ENCODE results near the gene CPB2.

CPB2 gene

GRCh38 chr13:46100191-46100815, 4.5 kb downstream of the CPB2 start:
- peak; percentile 24 for DNase-seq (ENCODE audit: low read depth)
- TF ChIP-seq CTCF (IDR thresholded peaks at IDR 0.05; ENCODE audit: insufficient read depth, low read depth, low read length, missing control alignments), result no peak
- H3K4me3 ChIP-seq (ENCODE audit: low read length), result no peak overlapping the region

GRCh38 chr13:46097663-46098062, 7.2 kb downstream of the CPB2 start:
- no peak for DNase-seq (ENCODE audit: low read depth)
- TF ChIP-seq CTCF (IDR thresholded peaks at IDR 0.05; ENCODE audit: insufficient read depth, low read depth, low read length, missing control alignments), result no peak
- H3K4me3 ChIP-seq (ENCODE audit: low read length), result no peak overlapping the region

- TF ChIP-seq CTCF (IDR thresholded peaks at IDR 0.05; ENCODE audit: insufficient read depth, low read depth, low read length, missing control alignments), result no peak
- peak; percentile 35 for DNase-seq (ENCODE audit: low read depth)
- no peak overlapping the region for H3K4me3 ChIP-seq (ENCODE audit: low read length)
These were observed 7.8 kb downstream of the CPB2 start for GRCh38 chr13:46097015-46097414.

DNA sequence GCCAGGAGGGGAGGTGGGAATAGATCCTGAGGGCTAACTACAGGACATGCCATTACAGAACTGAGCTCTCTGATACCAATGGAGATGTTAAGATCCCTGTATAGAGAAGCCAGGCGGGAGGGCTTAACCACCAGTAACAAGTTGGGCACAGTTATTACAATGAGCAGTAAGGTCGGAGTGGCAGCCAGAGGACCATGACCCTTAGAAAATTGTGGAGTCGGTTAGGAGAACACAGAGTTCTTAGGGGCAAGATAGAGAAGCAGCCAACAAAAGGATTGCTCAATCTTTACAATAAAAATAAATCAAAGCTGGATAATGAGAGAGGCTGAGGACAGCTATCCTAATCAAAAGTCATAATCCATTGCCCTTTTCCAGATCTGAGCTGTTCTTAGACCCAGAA, 10.4 kb downstream of the CPB2 start:
- no peak for DNase-seq (ENCODE audit: low read depth)
- H3K4me3 ChIP-seq (ENCODE audit: low read length), result no peak overlapping the region
- no peak for TF ChIP-seq CTCF (IDR thresholded peaks at IDR 0.05; ENCODE audit: insufficient read depth, low read depth, low read length, missing control alignments)

- no peak for TF ChIP-seq CTCF (IDR thresholded peaks at IDR 0.05; ENCODE audit: insufficient read depth, low read depth, low read length, missing control alignments)
- no peak overlapping the region for H3K4me3 ChIP-seq (ENCODE audit: low read length)
- no peak for DNase-seq (ENCODE audit: low read depth)
These were observed 15.8 kb downstream of the CPB2 start for GRCh38 chr13:46088821-46089562.

GRCh38 chr13:46087481-46087880, 17.4 kb downstream of the CPB2 start:
- H3K4me3 ChIP-seq (ENCODE audit: low read length), result no peak overlapping the region
- no peak for DNase-seq (ENCODE audit: low read depth)
- no peak for TF ChIP-seq CTCF (IDR thresholded peaks at IDR 0.05; ENCODE audit: insufficient read depth, low read depth, low read length, missing control alignments)

DNA sequence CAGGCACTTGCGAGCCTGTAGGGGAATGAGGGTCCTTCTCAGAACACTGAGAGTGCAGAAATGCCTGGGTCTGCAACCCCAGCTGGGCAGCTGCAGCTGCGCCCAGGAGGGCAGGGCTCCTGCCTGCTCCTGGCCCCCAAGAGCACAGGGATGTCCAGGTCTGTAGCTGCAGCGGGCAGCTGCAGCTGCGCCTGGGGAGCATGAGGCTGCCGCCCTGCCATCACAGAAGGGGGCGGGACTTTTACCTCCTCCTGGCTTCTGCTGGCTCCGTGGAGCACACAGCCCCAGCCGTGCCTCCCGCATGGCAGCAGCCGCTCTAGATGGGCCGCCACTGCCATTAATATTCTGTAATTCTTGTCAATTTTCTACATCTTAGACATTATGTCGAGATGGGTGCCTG, 17.8 kb downstream of the CPB2 start:
- DNase-seq (ENCODE audit: low read depth), result no peak
- H3K4me3 ChIP-seq (ENCODE audit: low read length), result no peak overlapping the region
- no peak for TF ChIP-seq CTCF (IDR thresholded peaks at IDR 0.05; ENCODE audit: insufficient read depth, low read depth, low read length, missing control alignments)

All from epithelial cell of esophagus (primary cell).